ENCODE measurements around the gene GPRIN2.

GRCh38 chr10:46537309-46537708, 19.1 kb downstream of the GPRIN2 start:
- TF ChIP-seq EP300 (IDR thresholded peaks at IDR 0.05) (no peak), CTCF (IDR thresholded peaks at IDR 0.05) (no peak)
